GM18873 (cell line): Measurements from ENCODE around the gene RNF144A.
"Not testable (repeated sequence)": the region's sequence is repeated elsewhere in the genome, so short reads cannot be mapped to it uniquely, and the experiment has no call there.

Experiments used
- ATAC-seq: cut with Tn5 transposase; IDR thresholded peaks from one replicate; pipeline ENCODE4 v1.9.1; 2021; ENCODE audit warnings: mild to moderate bottlenecking, moderate library complexity, moderate number of reproducible peaks; ENCODE audit not compliant: unreplicated experiment, low FRiP score

RNF144A gene

GRCh38 chr2:6995391-6996097 lies 78.3 kb downstream of the RNF144A start:
- ATAC-seq, result no peak

- ATAC-seq, result no peak
These were observed 82.1 kb downstream of the RNF144A start for GRCh38 chr2:6999211-6999877.

- not testable (repeated sequence) for ATAC-seq
These were observed 84.2 kb downstream of the RNF144A start for GRCh38 chr2:7001395-7001794.

GRCh38 chr2:7003895-7004294 lies 86.7 kb downstream of the RNF144A start:
- no peak for ATAC-seq

GRCh38 chr2:7004636-7005035 lies 87.4 kb downstream of the RNF144A start:
- no peak for ATAC-seq

- no peak for ATAC-seq
These were observed 90.3 kb downstream of the RNF144A start for GRCh38 chr2:7007488-7007845.

- no peak for ATAC-seq
These were observed 90.9 kb downstream of the RNF144A start for GRCh38 chr2:7007846-7008741.

- no peak for ATAC-seq
These were observed 92.1 kb downstream of the RNF144A start for GRCh38 chr2:7009207-7009911.

- no peak for ATAC-seq
These were observed 93.3 kb downstream of the RNF144A start for GRCh38 chr2:7010391-7011054.

- ATAC-seq, result no peak
These were observed 94.3 kb downstream of the RNF144A start for GRCh38 chr2:7011356-7012083.

- no peak for ATAC-seq
These were observed 95.0 kb downstream of the RNF144A start for GRCh38 chr2:7012141-7012764.

GRCh38 chr2:7013471-7014160 lies 96.4 kb downstream of the RNF144A start:
- ATAC-seq, result no peak

- ATAC-seq, result no peak
These were observed 97.0 kb downstream of the RNF144A start for GRCh38 chr2:7014174-7014640.

GRCh38 chr2:7015007-7015950 lies 98.1 kb downstream of the RNF144A start:
- ATAC-seq, result no peak

GRCh38 chr2:7016148-7016547 lies 98.9 kb downstream of the RNF144A start:
- ATAC-seq, result no peak

GRCh38 chr2:7016601-7017211 lies 99.5 kb downstream of the RNF144A start:
- no peak for ATAC-seq
